Measurements from ENCODE around the gene TAF7L. TPM values are rescaled to one million over a fixed set of nuclear protein-coding genes. Genes with fewer than 3 reads are reported as not detected.

The TAF7L gene
- polyA plus RNA-seq, 1 donor (not counting 4 experiments of a cell fraction or from before 2014, with no cell fraction given): 0.13 TPM

- FAIRE-seq: no peak
- Histone ChIP-seq H3K4me3 (ENCODE audit: control insufficient read depth in 2 of 3, extremely low read depth in 1 of 3, insufficient read depth in 2 of 3, low read depth in 1 of 3, low read length in 3 of 3) (no peak overlapping the region), H3K9me3 (ENCODE audit: control insufficient read depth, low read depth, low read length) (no peaks in the 10 kb centered on the region), H3K9ac (ENCODE audit: control insufficient read depth, extremely low read depth, insufficient read depth, low read length) (no peak overlapping the region), H4K20me1 (ENCODE audit: control insufficient read depth, extremely low read depth, insufficient read depth, low read length) (no peaks in the 10 kb centered on the region), H3K27me3 (ENCODE audit: control insufficient read depth, extremely low read depth, insufficient read depth, low read length) (peaks cover 8% of the 10 kb centered on the region), H3K27ac (ENCODE audit: control insufficient read depth, insufficient read depth, low read length) (no peak overlapping the region), H3K4me2 (ENCODE audit: control insufficient read depth, extremely low read depth, insufficient read depth, low read depth, low read length) (no peak overlapping the region), H2AFZ (ENCODE audit: control insufficient read depth, low read length) (no peak overlapping the region), H3K4me1 (ENCODE audit: control insufficient read depth, extremely low read depth, insufficient read depth, low read length) (no peaks in the 10 kb centered on the region), H3K36me3 (ENCODE audit: control insufficient read depth in 2 of 2, extremely low read depth in 1 of 2, insufficient read depth in 2 of 2, low read length in 2 of 2) (no peaks in the 10 kb centered on the region), H3K79me2 (ENCODE audit: control insufficient read depth, insufficient read depth, low read length) (no peaks in the 10 kb centered on the region), H3K9me1 (ENCODE audit: control insufficient read depth, extremely low read depth, insufficient read depth, low read length) (no peaks in the 10 kb centered on the region)
- DNase-seq (ENCODE audit: low read depth, low spot score): no peak
- TF ChIP-seq EZH2 (IDR thresholded peaks at IDR 0.05; ENCODE audit: low read length) (no peak), CTCF (optimal IDR thresholded peaks at IDR 0.05 in 1 of 3, IDR thresholded peaks at IDR 0.05 in 1 of 3, conservative IDR thresholded peaks at IDR 0.05 in 1 of 3; ENCODE audit: extremely low read depth in 1 of 3, insufficient read depth in 2 of 3, low read length in 3 of 3) (peak in 2 of 3 experiments; percentile 38 to 47)
- dilution Hi-C loops (cut with MboI; ENCODE audit: extremely low pct_ligation_motif_present, low sequenced_read_pairs): no loop called here
Measured at GRCh38 chrX:101260435-101260834, 30.7 kb downstream of the TAF7L start.

GRCh38 chrX:101258259-101258581 is 32.9 kb downstream of the TAF7L start:
- no peak for FAIRE-seq
- Histone ChIP-seq H2AFZ (ENCODE audit: control insufficient read depth, low read length) (no peak overlapping the region), H3K9me3 (ENCODE audit: control insufficient read depth, low read depth, low read length) (no peaks in the 10 kb centered on the region), H3K4me1 (ENCODE audit: control insufficient read depth, extremely low read depth, insufficient read depth, low read length) (no peaks in the 10 kb centered on the region), H3K4me2 (ENCODE audit: control insufficient read depth, extremely low read depth, insufficient read depth, low read depth, low read length) (no peak overlapping the region), H3K4me3 (ENCODE audit: control insufficient read depth in 2 of 3, extremely low read depth in 1 of 3, insufficient read depth in 2 of 3, low read depth in 1 of 3, low read length in 3 of 3) (no peak overlapping the region), H3K27me3 (ENCODE audit: control insufficient read depth, extremely low read depth, insufficient read depth, low read length) (peaks cover 8% of the 10 kb centered on the region), H3K9ac (ENCODE audit: control insufficient read depth, extremely low read depth, insufficient read depth, low read length) (no peak overlapping the region), H4K20me1 (ENCODE audit: control insufficient read depth, extremely low read depth, insufficient read depth, low read length) (no peaks in the 10 kb centered on the region), H3K36me3 (ENCODE audit: control insufficient read depth in 2 of 2, extremely low read depth in 1 of 2, insufficient read depth in 2 of 2, low read length in 2 of 2) (no peaks in the 10 kb centered on the region), H3K9me1 (ENCODE audit: control insufficient read depth, extremely low read depth, insufficient read depth, low read length) (no peaks in the 10 kb centered on the region), H3K27ac (ENCODE audit: control insufficient read depth, insufficient read depth, low read length) (no peak overlapping the region), H3K79me2 (ENCODE audit: control insufficient read depth, insufficient read depth, low read length) (no peaks in the 10 kb centered on the region)
- TF ChIP-seq EZH2 (IDR thresholded peaks at IDR 0.05; ENCODE audit: low read length): no peak
- no peak for TF ChIP-seq CTCF (optimal IDR thresholded peaks at IDR 0.05 in 1 of 3, IDR thresholded peaks at IDR 0.05 in 1 of 3, conservative IDR thresholded peaks at IDR 0.05 in 1 of 3; ENCODE audit: extremely low read depth in 1 of 3, insufficient read depth in 2 of 3, low read length in 3 of 3)
- DNase-seq (ENCODE audit: low read depth, low spot score): no peak
- dilution Hi-C loops (cut with MboI; ENCODE audit: extremely low pct_ligation_motif_present, low sequenced_read_pairs): no loop called here
